Measurements from ENCODE around the gene PDE4D. TPM values are rescaled to one million over a fixed set of nuclear protein-coding genes. Genes with fewer than 3 reads are reported as not detected.

PDE4D gene
- total RNA-seq, 4 donors from 2014 or later = 6.0 to 36.2 (median 10.0) TPM

- no peak overlapping the region for H3K27ac ChIP-seq
- TF ChIP-seq POLR2A (IDR thresholded peaks at IDR 0.05) (no peak), CTCF (IDR thresholded peaks at IDR 0.05) (no peak)
- intact Hi-C loops (cut with DNase I) = no loop called here
- H3K36me3 ChIP-seq = no peaks in the 10 kb centered on the region
- no peak overlapping the region for H3K4me3 ChIP-seq
- H3K4me1 ChIP-seq = peaks cover 0 to 18% (median 5%) of the 10 kb centered on the region in 3 donors
- H3K9me3 ChIP-seq = no peaks in the 10 kb centered on the region
- no peaks in the 10 kb centered on the region for H3K27me3 ChIP-seq
- no peak for DNase-seq
These were observed 601.6 kb downstream of the PDE4D start for GRCh38 chr5:59291941-59292340.

GRCh38 chr5:59287884-59288283 is 605.6 kb downstream of the PDE4D start:
- no peaks in the 10 kb centered on the region for H3K27me3 ChIP-seq
- H3K9me3 ChIP-seq = no peaks in the 10 kb centered on the region
- H3K4me1 ChIP-seq = peaks cover 0 to 6% (median 5%) of the 10 kb centered on the region in 3 donors
- no peak overlapping the region for H3K4me3 ChIP-seq
- TF ChIP-seq POLR2A (IDR thresholded peaks at IDR 0.05) = no peak
- no peak for TF ChIP-seq CTCF (IDR thresholded peaks at IDR 0.05)
- 42 to 74% methylated on average over 2 of the region's 2 CpGs for WGBS, 2 donors
- intact Hi-C loops (cut with DNase I) = no loop called here
- DNase-seq = no peak
- H3K36me3 ChIP-seq = no peaks in the 10 kb centered on the region
- H3K27ac ChIP-seq = no peak overlapping the region

- Histone ChIP-seq H3K27me3 (no peaks in the 10 kb centered on the region), H3K36me3 (no peaks in the 10 kb centered on the region), H3K4me1 (peaks cover 0 to 6% (median 5%) of the 10 kb centered on the region in 3 donors), H3K4me3 (no peak overlapping the region), H3K27ac (no peak overlapping the region), H3K9me3 (no peaks in the 10 kb centered on the region)
- intact Hi-C loops (cut with DNase I) = no loop called here
- WGBS, 2 donors = 40% methylated on average over 1 of the region's 3 CpGs; no CpG with 5 or more reads in 1 of the 2 donors
- no peak for DNase-seq
- TF ChIP-seq CTCF (IDR thresholded peaks at IDR 0.05) (no peak), POLR2A (IDR thresholded peaks at IDR 0.05) (no peak)
These were observed 606.2 kb downstream of the PDE4D start for GRCh38 chr5:59287361-59287760.

GRCh38 chr5:59286510-59286909 is 607.0 kb downstream of the PDE4D start:
- intact Hi-C loops (cut with DNase I) = no loop called here
- no peak for DNase-seq
- WGBS, 2 donors = 83 to 86% methylated on average over 1 of the region's 1 CpG

More at GRCh38 chr5:59286510-59286909, 607.0 kb downstream of the PDE4D start:
- H3K36me3 ChIP-seq = no peaks in the 10 kb centered on the region
- H3K27ac ChIP-seq = no peak overlapping the region
- no peaks in the 10 kb centered on the region for H3K27me3 ChIP-seq
- H3K9me3 ChIP-seq = no peaks in the 10 kb centered on the region
- no peak for TF ChIP-seq CTCF (IDR thresholded peaks at IDR 0.05)
- no peak for TF ChIP-seq POLR2A (IDR thresholded peaks at IDR 0.05)
- H3K4me1 ChIP-seq = peaks cover 0 to 6% (median 5%) of the 10 kb centered on the region in 3 donors
- H3K4me3 ChIP-seq = no peak overlapping the region

Data from esophagus squamous epithelium (tissue), 5 donors.